ENCODE data around the gene TTC21B. TPM values are rescaled to one million over a fixed set of nuclear protein-coding genes. Genes with fewer than 3 reads are reported as not detected.

The TTC21B gene
- total RNA-seq, 1 experiment from 2014 or later: 20.8 TPM

DNA sequence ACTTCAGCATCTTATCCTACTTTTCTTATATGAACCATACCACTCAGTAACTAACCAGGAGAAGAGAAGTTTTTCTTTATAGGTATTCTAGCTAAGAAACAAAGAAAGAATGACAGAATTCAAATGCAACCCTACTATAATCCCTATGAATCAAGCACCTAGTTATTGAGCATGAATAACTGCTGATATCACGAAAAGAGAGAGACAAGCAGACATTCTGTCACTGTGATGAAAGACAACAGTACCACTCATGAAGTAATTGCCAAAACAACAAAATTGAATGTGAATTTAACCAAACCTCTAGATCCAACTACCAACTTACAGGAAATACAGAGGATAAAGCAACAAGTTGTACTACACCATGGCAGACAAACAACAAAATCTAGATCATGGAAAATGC, 15.3 kb downstream of the TTC21B start (continued):
- TF ChIP-seq, protein P1, sequence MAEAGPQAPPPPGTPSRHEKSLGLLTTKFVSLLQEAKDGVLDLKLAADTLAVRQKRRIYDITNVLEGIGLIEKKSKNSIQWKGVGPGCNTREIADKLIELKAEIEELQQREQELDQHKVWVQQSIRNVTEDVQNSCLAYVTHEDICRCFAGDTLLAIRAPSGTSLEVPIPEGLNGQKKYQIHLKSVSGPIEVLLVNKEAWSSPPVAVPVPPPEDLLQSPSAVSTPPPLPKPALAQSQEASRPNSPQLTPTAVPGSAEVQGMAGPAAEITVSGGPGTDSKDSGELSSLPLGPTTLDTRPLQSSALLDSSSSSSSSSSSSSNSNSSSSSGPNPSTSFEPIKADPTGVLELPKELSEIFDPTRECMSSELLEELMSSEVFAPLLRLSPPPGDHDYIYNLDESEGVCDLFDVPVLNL (CRISPR knock-in tag; IDR thresholded peaks at IDR 0.05; ENCODE audit: borderline replicate concordance, low read depth): no peak
- no peak for TF ChIP-seq ZNF396 (CRISPR knock-in tag; IDR thresholded peaks at IDR 0.05; ENCODE audit: borderline replicate concordance)
- no peak for TF ChIP-seq NFATC4 (CRISPR knock-in tag; IDR thresholded peaks at IDR 0.05)
- TF ChIP-seq ZNF232 (CRISPR knock-in tag; IDR thresholded peaks at IDR 0.05): no peak

DNA sequence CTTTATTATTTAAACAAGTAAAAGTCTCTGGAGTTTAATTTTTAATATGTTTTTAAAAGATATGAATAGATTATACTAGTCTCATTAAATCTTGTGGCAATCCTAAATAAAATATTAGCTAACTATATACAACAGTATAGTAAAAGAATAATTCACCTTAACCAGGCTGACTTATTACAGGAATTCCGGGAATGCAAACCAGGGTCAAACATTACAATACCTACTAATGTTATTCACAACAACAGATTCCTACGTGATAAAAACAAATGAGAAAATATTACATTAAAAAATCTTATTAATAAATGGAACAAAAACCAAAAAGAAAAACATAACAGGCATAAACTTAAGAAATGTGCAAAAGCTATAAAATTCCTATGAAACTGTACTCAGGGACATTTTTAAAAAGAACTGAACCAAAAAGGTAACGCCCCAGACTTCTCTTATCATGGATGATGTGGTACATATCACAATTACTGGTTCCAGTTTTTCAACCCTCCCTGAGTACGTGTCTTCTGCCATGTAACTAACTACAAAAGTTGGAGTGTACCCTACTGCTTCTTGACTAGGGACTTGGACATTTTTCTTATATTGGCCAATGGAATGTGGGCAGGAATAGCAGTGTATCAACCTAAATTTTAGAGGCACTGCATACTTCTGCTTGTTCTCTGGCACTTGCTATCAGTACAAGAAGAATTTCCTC, 20.2 kb downstream of the TTC21B start:
- Mint-ChIP-seq H3K4me3 (no peak overlapping the region), H3K27me3 (ENCODE audit: low read depth) (no peaks in the 10 kb centered on the region), H3K36me3 (peaks cover 17% of the 10 kb centered on the region), H3K27ac (peak overlapping the region; percentile 78), H3K4me1 (peaks cover 11% of the 10 kb centered on the region), H3K9me3 (no peaks in the 10 kb centered on the region)
- DNase-seq (ENCODE audit: low spot score) (no peak), ATAC-seq (no peak)
- ChIA-PET POLR2A (no interaction called here), CTCF (no interaction called here)
- TF ChIP-seq CREM (CRISPR knock-in tag; IDR thresholded peaks at IDR 0.05) (no peak), GABPB1 (CRISPR knock-in tag; IDR thresholded peaks at IDR 0.05) (no peak), FOXP1 (CRISPR knock-in tag; IDR thresholded peaks at IDR 0.05; ENCODE audit: borderline replicate concordance) (no peak), ESRRA (CRISPR knock-in tag; IDR thresholded peaks at IDR 0.05; ENCODE audit: borderline replicate concordance) (no peak), NFATC4 (CRISPR knock-in tag; IDR thresholded peaks at IDR 0.05) (no peak), NFE2L1 (CRISPR knock-in tag; IDR thresholded peaks at IDR 0.05) (no peak)
- TF ChIP-seq, protein P2, sequence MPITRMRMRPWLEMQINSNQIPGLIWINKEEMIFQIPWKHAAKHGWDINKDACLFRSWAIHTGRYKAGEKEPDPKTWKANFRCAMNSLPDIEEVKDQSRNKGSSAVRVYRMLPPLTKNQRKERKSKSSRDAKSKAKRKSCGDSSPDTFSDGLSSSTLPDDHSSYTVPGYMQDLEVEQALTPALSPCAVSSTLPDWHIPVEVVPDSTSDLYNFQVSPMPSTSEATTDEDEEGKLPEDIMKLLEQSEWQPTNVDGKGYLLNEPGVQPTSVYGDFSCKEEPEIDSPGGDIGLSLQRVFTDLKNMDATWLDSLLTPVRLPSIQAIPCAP (CRISPR knock-in tag; IDR thresholded peaks at IDR 0.05): no peak
- TF ChIP-seq, protein P3, sequence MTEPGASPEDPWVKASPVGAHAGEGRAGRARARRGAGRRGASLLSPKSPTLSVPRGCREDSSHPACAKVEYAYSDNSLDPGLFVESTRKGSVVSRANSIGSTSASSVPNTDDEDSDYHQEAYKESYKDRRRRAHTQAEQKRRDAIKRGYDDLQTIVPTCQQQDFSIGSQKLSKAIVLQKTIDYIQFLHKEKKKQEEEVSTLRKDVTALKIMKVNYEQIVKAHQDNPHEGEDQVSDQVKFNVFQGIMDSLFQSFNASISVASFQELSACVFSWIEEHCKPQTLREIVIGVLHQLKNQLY (CRISPR knock-in tag; IDR thresholded peaks at IDR 0.05): no peak
- TF ChIP-seq, protein P4, sequence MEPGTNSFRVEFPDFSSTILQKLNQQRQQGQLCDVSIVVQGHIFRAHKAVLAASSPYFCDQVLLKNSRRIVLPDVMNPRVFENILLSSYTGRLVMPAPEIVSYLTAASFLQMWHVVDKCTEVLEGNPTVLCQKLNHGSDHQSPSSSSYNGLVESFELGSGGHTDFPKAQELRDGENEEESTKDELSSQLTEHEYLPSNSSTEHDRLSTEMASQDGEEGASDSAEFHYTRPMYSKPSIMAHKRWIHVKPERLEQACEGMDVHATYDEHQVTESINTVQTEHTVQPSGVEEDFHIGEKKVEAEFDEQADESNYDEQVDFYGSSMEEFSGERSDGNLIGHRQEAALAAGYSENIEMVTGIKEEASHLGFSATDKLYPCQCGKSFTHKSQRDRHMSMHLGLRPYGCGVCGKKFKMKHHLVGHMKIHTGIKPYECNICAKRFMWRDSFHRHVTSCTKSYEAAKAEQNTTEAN (CRISPR knock-in tag; IDR thresholded peaks at IDR 0.05): no peak
- TF ChIP-seq, protein P5, sequence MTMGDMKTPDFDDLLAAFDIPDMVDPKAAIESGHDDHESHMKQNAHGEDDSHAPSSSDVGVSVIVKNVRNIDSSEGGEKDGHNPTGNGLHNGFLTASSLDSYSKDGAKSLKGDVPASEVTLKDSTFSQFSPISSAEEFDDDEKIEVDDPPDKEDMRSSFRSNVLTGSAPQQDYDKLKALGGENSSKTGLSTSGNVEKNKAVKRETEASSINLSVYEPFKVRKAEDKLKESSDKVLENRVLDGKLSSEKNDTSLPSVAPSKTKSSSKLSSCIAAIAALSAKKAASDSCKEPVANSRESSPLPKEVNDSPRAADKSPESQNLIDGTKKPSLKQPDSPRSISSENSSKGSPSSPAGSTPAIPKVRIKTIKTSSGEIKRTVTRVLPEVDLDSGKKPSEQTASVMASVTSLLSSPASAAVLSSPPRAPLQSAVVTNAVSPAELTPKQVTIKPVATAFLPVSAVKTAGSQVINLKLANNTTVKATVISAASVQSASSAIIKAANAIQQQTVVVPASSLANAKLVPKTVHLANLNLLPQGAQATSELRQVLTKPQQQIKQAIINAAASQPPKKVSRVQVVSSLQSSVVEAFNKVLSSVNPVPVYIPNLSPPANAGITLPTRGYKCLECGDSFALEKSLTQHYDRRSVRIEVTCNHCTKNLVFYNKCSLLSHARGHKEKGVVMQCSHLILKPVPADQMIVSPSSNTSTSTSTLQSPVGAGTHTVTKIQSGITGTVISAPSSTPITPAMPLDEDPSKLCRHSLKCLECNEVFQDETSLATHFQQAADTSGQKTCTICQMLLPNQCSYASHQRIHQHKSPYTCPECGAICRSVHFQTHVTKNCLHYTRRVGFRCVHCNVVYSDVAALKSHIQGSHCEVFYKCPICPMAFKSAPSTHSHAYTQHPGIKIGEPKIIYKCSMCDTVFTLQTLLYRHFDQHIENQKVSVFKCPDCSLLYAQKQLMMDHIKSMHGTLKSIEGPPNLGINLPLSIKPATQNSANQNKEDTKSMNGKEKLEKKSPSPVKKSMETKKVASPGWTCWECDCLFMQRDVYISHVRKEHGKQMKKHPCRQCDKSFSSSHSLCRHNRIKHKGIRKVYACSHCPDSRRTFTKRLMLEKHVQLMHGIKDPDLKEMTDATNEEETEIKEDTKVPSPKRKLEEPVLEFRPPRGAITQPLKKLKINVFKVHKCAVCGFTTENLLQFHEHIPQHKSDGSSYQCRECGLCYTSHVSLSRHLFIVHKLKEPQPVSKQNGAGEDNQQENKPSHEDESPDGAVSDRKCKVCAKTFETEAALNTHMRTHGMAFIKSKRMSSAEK (CRISPR knock-in tag; IDR thresholded peaks at IDR 0.05; ENCODE audit: borderline replicate concordance): no peak
- TF ChIP-seq, protein P6, sequence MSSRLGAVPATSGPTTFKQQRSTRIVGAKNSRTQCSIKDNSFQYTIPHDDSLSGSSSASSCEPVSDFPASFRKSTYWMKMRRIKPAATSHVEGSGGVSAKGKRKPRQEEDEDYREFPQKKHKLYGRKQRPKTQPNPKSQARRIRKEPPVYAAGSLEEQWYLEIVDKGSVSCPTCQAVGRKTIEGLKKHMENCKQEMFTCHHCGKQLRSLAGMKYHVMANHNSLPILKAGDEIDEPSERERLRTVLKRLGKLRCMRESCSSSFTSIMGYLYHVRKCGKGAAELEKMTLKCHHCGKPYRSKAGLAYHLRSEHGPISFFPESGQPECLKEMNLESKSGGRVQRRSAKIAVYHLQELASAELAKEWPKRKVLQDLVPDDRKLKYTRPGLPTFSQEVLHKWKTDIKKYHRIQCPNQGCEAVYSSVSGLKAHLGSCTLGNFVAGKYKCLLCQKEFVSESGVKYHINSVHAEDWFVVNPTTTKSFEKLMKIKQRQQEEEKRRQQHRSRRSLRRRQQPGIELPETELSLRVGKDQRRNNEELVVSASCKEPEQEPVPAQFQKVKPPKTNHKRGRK (CRISPR knock-in tag; IDR thresholded peaks at IDR 0.05; ENCODE audit: borderline replicate concordance): no peak
- TF ChIP-seq, protein P7, sequence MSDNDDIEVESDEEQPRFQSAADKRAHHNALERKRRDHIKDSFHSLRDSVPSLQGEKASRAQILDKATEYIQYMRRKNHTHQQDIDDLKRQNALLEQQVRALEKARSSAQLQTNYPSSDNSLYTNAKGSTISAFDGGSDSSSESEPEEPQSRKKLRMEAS (CRISPR knock-in tag; IDR thresholded peaks at IDR 0.05): no peak
